ENCODE results near the gene BFSP1.

BFSP1 gene

DNA sequence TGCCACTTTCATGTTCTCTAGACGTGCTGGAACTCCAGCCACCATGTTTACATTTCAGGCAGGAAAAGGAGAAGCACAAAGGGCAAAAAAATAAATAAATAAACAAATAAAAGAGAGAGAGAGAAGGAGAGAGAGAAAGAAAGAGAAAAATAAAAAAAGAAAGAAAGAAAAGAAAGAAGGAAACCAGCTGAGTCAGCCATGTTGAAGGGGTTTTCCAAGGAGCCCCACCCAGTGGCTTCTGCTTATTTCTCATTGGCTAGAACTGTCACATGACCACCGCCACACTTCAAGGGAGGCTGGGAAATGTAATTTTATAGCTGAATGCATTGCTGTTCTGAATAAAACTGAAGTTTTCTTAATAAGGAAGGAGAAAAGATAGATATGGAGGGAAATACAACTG is 71.1 kb downstream of the BFSP1 start:
- no peak for DNase-seq

DNA sequence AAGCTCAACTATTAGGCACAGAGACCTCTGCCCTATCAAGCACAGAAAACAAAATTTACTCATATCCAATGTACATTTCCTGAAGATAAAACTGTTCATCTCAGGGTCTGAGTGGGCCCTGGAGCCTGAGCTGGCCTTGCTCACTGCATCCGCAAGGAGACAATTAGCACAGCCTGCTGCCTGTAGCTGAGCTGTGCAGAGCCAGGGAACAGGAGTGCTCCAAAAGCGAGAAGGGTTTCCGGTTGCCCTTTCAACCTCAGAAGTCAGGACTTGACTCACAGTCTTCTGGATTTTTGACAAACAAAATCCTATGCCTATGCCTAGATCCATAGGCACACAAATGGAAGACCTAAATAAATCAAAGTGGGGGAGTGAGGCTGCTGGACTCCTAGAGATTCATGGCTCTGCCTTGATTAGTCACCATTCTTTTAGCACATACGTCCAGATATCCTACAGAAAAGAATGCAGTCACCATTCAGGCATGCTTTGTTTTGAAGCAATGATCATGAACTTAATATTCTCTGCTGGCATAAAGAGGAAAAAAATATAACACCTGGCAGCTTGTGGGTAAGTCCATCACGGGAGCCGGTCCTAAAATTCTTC is 73.5 kb downstream of the BFSP1 start:
- no peak for DNase-seq

DNA sequence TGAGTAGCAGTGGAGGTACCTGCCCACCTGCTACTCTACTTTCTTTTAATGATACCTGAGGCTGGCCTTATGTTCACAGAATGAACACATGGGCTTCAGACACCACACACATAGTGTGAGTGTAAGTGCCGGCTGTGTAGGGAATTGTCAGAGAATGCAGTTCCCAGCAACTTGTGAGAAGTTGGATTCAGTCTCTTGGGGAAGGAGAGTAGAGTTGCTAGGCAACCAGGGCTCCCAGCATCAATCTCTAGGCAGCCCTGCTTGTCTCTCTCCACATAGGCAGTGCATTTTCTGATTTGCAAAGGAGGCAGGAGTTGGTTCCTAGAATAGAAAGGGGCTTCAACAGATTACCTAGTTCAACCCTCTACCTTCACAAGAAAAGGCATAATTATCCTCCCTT is 74.1 kb downstream of the BFSP1 start:
- DNase-seq, result no peak

DNA sequence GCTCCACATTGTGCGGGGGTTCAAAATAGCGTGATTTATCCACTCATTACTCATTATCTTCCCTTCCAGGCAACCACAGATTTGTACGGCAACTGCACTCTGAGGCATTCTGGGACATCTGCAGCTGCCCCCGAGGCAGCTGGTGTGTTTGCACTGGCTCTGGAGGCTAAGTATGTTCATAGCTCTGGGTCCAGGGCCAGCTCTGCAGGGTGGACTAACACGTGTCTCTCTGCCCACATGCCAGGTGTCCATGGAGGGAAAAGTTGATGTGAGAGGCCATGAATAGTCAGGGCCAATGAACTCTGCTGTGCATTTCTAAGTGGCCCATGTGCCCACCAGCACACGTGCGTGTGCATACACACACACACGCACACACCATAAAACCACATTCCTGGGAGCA is 74.9 kb downstream of the BFSP1 start:
- DNase-seq, result no peak

DNA sequence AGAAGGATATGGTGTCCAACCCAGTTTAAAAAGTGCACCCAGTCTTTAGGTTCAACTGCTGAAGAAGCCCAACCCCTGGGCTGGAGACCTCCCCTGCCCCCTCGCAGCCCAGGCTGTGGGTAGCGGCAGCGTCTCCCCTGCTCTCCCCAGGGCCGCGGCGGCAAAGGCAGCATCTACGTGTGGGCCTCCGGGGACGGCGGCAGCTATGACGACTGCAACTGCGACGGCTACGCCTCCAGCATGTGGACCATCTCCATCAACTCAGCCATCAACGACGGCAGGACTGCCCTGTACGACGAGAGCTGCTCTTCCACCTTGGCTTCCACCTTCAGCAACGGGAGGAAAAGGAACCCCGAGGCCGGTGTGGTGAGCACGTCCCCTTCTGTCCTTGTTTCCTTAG is 77.6 kb downstream of the BFSP1 start:
- DNase-seq, result no peak

DNA sequence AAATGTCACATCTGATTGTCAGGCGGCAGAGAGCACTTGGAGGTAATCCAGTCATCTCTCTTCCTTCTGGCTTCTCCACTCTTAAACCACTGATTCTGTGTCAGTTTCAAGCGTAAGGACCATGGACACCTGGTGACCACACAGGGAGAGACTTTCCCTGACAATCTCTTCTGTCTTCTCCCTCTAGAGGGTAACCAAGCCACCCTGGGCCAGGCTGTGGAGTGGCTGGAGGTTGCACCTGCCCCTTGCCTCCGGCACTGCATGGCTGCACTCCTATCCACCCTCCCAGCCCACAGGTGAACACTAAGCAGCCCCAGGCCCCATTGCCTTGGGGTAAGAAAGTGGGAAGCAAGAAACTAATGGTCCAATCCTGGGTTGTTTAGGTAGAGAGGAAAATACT is 78.7 kb downstream of the BFSP1 start:
- no peak for DNase-seq

DNA sequence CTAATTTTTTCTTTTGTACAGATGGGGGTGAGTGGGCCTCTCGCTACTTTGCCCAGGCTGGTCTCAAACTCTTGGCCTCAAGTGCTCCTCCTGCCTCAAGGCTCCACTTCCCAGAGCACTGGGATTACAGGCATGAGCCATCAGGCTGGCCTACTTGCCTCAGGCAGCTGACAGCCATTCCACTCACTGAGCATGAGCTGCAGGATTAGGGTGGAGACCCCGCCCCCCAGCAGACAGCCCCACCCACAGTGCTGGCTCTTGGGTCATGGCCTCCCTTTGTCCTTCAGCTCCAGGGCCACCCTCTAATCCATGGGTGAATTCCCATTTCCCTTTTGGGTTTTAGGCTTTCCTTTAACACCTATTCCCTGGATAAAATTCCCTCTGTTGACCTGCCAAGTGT is 82.1 kb downstream of the BFSP1 start:
- DNase-seq, result no peak

DNA sequence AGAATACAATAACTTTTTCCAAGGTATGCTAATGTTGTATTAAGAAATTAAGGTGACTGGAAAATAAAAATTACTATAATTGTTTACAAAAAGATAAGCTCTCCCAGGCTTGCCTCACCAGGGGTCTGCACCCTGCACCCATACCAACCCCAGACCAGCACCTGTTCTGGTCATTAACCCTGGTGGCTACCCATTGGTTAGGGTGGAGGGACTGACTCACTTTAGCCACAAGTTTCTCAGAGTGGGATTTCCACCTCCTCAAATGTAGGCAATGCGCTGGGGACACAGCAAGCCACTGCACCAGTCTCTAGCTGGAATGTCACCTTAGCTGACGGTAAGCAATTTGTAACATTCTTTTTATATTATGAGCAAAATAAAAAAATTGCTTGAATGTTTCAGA is 83.1 kb downstream of the BFSP1 start:
- DNase-seq, result no peak

DNA sequence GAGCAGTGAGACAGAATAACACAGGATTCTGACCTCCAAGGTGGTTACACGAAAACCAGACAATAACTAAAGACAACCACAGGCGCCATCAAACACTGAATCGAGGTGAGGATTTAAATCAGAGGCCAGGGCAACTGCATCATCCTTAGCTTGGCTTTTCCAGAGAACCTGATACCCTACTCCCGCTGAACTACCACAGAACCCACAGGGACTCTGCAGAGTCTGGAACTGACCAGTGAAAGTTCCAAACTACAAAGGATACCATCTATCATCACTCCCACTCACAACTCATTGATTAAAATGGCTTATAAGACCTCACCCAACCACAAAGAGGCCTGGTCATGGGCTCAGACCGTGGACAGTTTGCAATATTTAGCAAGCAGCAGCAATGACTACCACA is 85.0 kb downstream of the BFSP1 start:
- no peak for DNase-seq

DNA sequence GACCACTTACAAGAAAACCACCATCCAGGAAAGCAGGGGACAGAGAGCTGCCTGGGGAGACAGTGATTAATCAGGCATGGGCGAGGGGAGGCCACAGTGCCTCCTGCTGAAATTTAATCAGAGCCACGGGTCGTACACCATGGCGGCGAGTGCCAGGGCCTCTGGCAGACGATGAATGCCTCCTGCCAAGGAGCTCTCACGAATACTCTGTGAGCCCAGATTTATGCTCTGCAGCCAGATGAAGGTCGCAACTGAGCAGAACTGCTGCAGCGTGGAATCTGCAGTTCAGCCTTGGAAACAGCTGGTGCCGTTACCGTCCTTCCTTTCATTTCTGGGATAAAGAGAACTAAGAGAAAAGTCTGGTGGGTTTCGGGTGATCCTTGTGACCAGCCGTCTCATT is 85.6 kb downstream of the BFSP1 start:
- DNase-seq, result no peak

DNA sequence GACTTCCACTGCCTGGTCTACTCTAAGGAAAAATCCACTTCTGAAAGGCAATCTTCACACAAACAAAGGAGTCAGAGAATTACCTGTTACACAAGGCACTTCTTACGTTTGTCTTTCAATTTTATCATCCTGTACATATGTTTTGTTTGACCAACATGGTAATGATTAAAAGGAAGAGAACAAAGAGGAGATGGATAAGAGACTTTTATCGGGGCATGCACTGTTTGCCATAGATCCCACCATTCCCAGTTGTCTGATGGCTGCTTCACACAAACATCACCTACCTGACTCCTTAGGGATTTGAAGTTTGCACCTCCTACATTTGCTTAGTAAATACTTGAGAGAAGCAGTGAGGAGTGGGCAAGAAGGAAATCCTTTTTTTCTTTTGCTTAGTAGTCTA is 87.1 kb downstream of the BFSP1 start:
- DNase-seq, result no peak

Measured in effector CD4-positive, alpha-beta T cell (primary cell).